Ishikawa (cell line): ENCODE measurements around the gene SFT2D3.

Experiments
- CEBPB ChIP-seq: IDR thresholded peaks from 2 replicates; pipeline ENCODE4 v1.6.1; 2012
- CREB1 ChIP-seq: IDR thresholded peaks from 2 replicates; pipeline ENCODE4 v1.6.1; 2012; ENCODE audit warnings: low read depth
- EGR1 ChIP-seq: IDR thresholded peaks from 2 replicates; pipeline ENCODE4 v1.6.1; 2012
- EP300 ChIP-seq: IDR thresholded peaks from 2 replicates; pipeline ENCODE4 v1.6.1; 2012; ENCODE audit warnings: borderline replicate concordance
- FOXM1 ChIP-seq: IDR thresholded peaks from 2 replicates; pipeline ENCODE4 v1.6.1; 2012; ENCODE audit warnings: low read depth, borderline replicate concordance
- NFIC ChIP-seq: IDR thresholded peaks from 2 replicates; pipeline ENCODE4 v1.6.1; 2012
- RAD21 ChIP-seq: IDR thresholded peaks from 2 replicates; pipeline ENCODE4 v1.6.1; 2012; ENCODE audit warnings: low read depth
- TAF1 ChIP-seq: IDR thresholded peaks from 2 replicates; pipeline ENCODE4 v1.6.1; 2012; ENCODE audit warnings: low read depth, mild to moderate bottlenecking
- TCF12 ChIP-seq: IDR thresholded peaks from 2 replicates; pipeline ENCODE4 v1.6.1; 2012; ENCODE audit warnings: low read depth
- TEAD4 ChIP-seq: IDR thresholded peaks from 2 replicates; pipeline ENCODE4 v1.6.1; 2012
- YY1 ChIP-seq: IDR thresholded peaks from 2 replicates; pipeline ENCODE4 v1.6.1; 2012; ENCODE audit warnings: low read depth
- ZBTB7A ChIP-seq: IDR thresholded peaks from 2 replicates; pipeline ENCODE4 v1.6.1; 2012; ENCODE audit warnings: low read depth
- TF ChIP-seq, protein P1 (sequence below): IDR thresholded peaks from 2 replicates; pipeline ENCODE4 v1.6.1; 2012
- TF ChIP-seq, protein P2 (sequence below): IDR thresholded peaks from 2 replicates; pipeline ENCODE4 v1.6.1; 2012
- TF ChIP-seq, protein P3 (sequence below): IDR thresholded peaks from 2 replicates; pipeline ENCODE4 v1.6.1; 2012; ENCODE audit warnings: low read depth, mild to moderate bottlenecking

The SFT2D3 gene

DNA sequence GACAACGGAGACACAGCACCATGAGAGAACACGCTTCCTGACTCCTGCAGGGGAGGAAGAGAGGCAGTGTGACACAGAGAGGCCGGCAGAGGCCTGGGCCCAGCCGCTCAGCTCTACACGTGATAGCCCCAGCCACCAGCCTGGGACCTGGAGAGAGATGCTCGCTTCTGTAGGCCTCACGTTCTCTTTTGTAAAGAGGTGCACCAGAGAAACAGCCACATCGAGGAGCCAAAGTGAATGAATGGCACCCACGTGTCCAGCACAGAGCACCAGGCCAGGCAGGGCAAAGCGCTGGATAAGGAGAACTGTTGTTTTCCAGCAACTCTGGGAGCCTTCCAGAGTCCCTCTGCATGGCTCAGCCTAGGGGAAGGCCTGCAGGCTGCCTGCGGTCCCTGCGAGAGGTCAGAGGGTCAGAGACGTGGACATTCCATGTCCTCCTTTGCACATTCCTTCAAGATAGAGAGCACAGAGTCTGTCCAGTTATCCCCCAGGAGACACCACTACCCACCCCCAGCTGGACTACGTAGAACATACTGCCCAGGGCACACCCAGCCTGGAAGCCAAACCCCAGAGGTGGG lies 40.1 kb upstream of the SFT2D3 start:
- TF ChIP-seq TAF1 = no peak
- no peak for TF ChIP-seq TEAD4

- no peak for TF ChIP-seq RAD21
- no peak for TF ChIP-seq FOXM1
- no peak for TF ChIP-seq TEAD4
- no peak for TF ChIP-seq NFIC
- TF ChIP-seq EP300 = no peak
- TF ChIP-seq CREB1 = no peak
- TF ChIP-seq, protein P1, sequence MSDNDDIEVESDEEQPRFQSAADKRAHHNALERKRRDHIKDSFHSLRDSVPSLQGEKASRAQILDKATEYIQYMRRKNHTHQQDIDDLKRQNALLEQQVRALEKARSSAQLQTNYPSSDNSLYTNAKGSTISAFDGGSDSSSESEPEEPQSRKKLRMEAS = no peak
- no peak for TF ChIP-seq ZBTB7A
- no peak for TF ChIP-seq TAF1
- no peak for TF ChIP-seq YY1
- no peak for TF ChIP-seq EGR1
- TF ChIP-seq, protein P2, sequence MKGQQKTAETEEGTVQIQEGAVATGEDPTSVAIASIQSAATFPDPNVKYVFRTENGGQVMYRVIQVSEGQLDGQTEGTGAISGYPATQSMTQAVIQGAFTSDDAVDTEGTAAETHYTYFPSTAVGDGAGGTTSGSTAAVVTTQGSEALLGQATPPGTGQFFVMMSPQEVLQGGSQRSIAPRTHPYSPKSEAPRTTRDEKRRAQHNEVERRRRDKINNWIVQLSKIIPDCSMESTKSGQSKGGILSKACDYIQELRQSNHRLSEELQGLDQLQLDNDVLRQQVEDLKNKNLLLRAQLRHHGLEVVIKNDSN = no peak
- no peak for TF ChIP-seq TCF12
- TF ChIP-seq, protein P3, sequence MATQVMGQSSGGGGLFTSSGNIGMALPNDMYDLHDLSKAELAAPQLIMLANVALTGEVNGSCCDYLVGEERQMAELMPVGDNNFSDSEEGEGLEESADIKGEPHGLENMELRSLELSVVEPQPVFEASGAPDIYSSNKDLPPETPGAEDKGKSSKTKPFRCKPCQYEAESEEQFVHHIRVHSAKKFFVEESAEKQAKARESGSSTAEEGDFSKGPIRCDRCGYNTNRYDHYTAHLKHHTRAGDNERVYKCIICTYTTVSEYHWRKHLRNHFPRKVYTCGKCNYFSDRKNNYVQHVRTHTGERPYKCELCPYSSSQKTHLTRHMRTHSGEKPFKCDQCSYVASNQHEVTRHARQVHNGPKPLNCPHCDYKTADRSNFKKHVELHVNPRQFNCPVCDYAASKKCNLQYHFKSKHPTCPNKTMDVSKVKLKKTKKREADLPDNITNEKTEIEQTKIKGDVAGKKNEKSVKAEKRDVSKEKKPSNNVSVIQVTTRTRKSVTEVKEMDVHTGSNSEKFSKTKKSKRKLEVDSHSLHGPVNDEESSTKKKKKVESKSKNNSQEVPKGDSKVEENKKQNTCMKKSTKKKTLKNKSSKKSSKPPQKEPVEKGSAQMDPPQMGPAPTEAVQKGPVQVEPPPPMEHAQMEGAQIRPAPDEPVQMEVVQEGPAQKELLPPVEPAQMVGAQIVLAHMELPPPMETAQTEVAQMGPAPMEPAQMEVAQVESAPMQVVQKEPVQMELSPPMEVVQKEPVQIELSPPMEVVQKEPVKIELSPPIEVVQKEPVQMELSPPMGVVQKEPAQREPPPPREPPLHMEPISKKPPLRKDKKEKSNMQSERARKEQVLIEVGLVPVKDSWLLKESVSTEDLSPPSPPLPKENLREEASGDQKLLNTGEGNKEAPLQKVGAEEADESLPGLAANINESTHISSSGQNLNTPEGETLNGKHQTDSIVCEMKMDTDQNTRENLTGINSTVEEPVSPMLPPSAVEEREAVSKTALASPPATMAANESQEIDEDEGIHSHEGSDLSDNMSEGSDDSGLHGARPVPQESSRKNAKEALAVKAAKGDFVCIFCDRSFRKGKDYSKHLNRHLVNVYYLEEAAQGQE = no peak
- TF ChIP-seq CEBPB = no peak
These were observed 39.3 kb upstream of the SFT2D3 start for GRCh38 chr2:127661949-127662510.

DNA sequence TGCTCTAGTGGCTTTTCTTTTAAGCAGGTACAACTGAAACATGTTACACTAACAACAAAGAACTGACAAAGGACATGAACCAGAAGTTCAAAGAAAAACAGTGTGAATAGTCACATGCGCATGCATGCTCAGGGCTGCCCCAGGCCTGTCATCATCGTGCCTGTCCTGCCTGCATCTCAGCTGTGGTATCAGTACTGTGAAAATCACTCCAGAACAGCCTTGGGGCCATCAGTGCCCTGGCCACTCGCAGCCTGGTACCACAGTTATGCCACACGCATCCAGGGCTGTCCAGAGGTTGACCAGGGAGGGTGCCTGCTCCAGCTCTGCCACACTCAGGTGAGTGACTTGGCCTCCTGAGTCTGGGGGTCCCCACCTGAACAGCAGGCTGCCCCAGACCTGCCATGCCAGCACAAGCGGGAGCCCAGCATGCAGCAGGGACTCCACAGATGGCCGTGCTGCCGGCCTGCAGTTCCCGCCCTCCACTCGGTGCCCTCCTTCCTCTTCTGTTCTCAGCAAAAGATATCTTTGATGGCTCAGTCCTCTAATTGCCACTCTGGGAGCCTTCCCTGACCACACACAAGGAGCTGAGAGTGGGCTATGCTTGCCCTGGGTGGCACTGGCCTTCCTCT lies 38.2 kb upstream of the SFT2D3 start:
- TF ChIP-seq CREB1 = no peak
- TF ChIP-seq CEBPB = no peak
- TF ChIP-seq EGR1 = no peak
- TF ChIP-seq ZBTB7A = no peak
- TF ChIP-seq TAF1 = no peak
- TF ChIP-seq YY1 = no peak

- no peak for TF ChIP-seq FOXM1
- TF ChIP-seq, protein P1 = no peak
- no peak for TF ChIP-seq CREB1
- TF ChIP-seq NFIC = no peak
- TF ChIP-seq ZBTB7A = no peak
- no peak for TF ChIP-seq CEBPB
- TF ChIP-seq TEAD4 = no peak
- TF ChIP-seq, protein P2 = no peak
- no peak for TF ChIP-seq EP300
- TF ChIP-seq YY1 = no peak
- TF ChIP-seq, protein P3 = no peak
- no peak for TF ChIP-seq TCF12
- no peak for TF ChIP-seq EGR1
These were observed 37.7 kb upstream of the SFT2D3 start for GRCh38 chr2:127663566-127664064.

DNA sequence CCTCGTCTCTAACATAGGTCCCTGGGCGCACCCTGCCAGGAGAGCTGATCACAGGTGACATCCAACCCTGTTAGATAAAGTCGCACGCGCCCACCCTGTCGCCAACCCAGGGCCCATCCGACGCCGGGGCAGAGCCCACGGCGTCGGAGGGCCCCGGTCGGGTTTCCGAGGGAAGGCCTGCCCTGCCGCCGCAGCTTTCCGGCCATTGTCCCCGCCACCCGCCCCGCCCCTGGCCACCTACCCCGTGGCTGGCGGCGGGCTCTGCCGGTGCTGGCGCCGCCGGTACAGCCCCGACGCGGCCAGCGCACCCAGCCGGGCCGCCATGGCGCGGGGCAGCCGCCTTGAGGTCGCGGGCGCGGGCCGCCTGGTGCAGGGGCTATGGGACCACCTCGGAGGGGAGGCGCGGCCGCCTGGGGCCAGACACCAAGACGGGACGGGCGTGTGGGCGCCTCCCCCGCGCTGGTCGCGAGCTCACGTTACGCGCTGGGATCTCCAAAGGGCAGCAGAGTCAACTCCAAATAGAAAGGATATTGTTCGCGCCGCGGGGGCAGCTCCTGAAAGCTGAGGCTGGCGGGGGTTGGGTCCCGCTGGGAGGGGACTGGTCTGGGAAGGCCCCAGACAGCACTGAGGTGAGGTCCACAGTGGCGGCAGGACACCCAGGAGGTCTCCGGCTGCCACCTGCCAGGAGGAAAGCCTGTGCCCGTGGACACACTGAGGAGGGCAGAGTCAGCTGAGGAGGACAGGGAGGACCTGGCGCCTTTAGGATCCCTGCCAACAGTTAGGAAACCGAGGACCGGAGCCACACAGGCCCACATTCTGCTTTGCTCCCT lies 37.0 kb upstream of the SFT2D3 start:
- TF ChIP-seq RAD21 (no peak), TCF12 (0 out of 2 replicates have a peak, but pooled peaks have one; percentile 39), TAF1 (no peak), YY1 (peak; percentile 23; the same call in 1 of the 2 replicates), EGR1 (peak; percentile 61), FOXM1 (no peak), CEBPB (no peak), TEAD4 (no peak), EP300 (no peak), CREB1 (no peak), ZBTB7A (no peak), NFIC (0 out of 2 replicates have a peak, but pooled peaks have one; percentile 9)
- TF ChIP-seq, protein P2 = 0 out of 2 replicates have a peak, but pooled peaks have one; percentile 16
- TF ChIP-seq, protein P1 = 0 out of 2 replicates have a peak, but pooled peaks have one; percentile 26
- TF ChIP-seq, protein P3 = no peak
